IMR-90 (cell line): ENCODE measurements around the gene CDHR4. TPM values are rescaled to one million over a fixed set of nuclear protein-coding genes. Genes with fewer than 3 reads are reported as not detected.
A peak's percentile ranks its signal among the peaks of the same experiment; 100 is the strongest.

Experiments
- ATAC-seq: fragments of 200-7000 bp; cut with Tn5 transposase; 2 replicates; pipeline ENCODE4 v1.9.1; 2020; ENCODE audit warnings: low read depth, mild to moderate bottlenecking, moderate library complexity
- BruUV-seq: library from RNA; stranded (reverse); fragments of 400-500 nt; replicated peaks from 2 replicates; lab custom pipeline; 2021; lab: Mats Ljungman, UMichigan
- CTCF ChIA-PET: fragments of 300-600 bp; formaldehyde crosslinking; extraction: SDS; loops from one replicate; lab custom pipeline; 2021; ENCODE audit warnings: antibody characterized with exemption; lab: Yijun Ruan, JAX
- POLR2A ChIA-PET: fragments of 300-600 bp; sonication (Branson Sonifier 250); formaldehyde crosslinking; loops from one replicate; lab custom pipeline; 2022; ENCODE audit warnings: antibody characterized with exemption; ENCODE audit not compliant: unreplicated experiment; lab: Charles Lee
- DNase-seq: peaks from one replicate; pipeline ENCODE4 v3.0.0; 2013
- H2AFZ ChIP-seq: replicated peaks from 2 replicates; pipeline ENCODE3; 2013; ENCODE audit warnings: low read length, mild to moderate bottlenecking; ENCODE audit not compliant: poor library complexity
- H2AK5ac ChIP-seq: 2 replicates; pipeline ENCODE4 v1.6.1; 2013; ENCODE audit warnings: low read depth, low read length, inconsistent platforms
- H2AK9ac ChIP-seq: replicated peaks from 2 replicates; pipeline ENCODE3; 2013; ENCODE audit warnings: mild to moderate bottlenecking, low read depth, low read length, moderate library complexity; ENCODE audit not compliant: poor library complexity
- H2BK120ac ChIP-seq: 2 replicates; pipeline ENCODE4 v1.6.1; 2013; ENCODE audit warnings: low read depth, low read length, inconsistent platforms
- H2BK15ac ChIP-seq: 3 replicates; pipeline ENCODE4 v1.6.1; 2013; ENCODE audit warnings: low read depth, low read length, inconsistent platforms
- H2BK20ac ChIP-seq: 2 replicates; pipeline ENCODE4 v1.6.1; 2013; ENCODE audit warnings: low read depth, mild to moderate bottlenecking, inconsistent platforms, low read length, moderate library complexity
- H2BK5ac ChIP-seq: 2 replicates; pipeline ENCODE4 v1.6.1; 2013; ENCODE audit warnings: mild to moderate bottlenecking, low read depth, low read length, inconsistent platforms; ENCODE audit not compliant: poor library complexity, severe bottlenecking
- H3K14ac ChIP-seq: replicated peaks from 2 replicates; pipeline ENCODE4 v1.6.1; 2013; ENCODE audit warnings: low read depth, low read length, inconsistent platforms
- H3K18ac ChIP-seq: 2 replicates; pipeline ENCODE4 v1.6.1; 2013; ENCODE audit warnings: low read depth, low read length, control low read depth
- H3K23ac ChIP-seq: 2 replicates; pipeline ENCODE4 v1.6.1; 2013; ENCODE audit warnings: low read depth, low read length, inconsistent platforms
- H3K27ac ChIP-seq: 2 replicates; pipeline ENCODE4 v1.5.1; 2013; ENCODE audit warnings: mild to moderate bottlenecking, control low read depth, low read length; ENCODE audit not compliant: insufficient read depth
- H3K27me3 ChIP-seq: 2 replicates; pipeline ENCODE4 v1.6.1; 2013; ENCODE audit warnings: low read length; ENCODE audit not compliant: control insufficient read depth, insufficient read depth
- H3K36me3 ChIP-seq: 2 replicates; pipeline ENCODE4 v1.6.1; 2013; ENCODE audit warnings: low read length, mixed read lengths; ENCODE audit not compliant: control insufficient read depth, insufficient read depth
- H3K4ac ChIP-seq: 2 replicates; pipeline ENCODE4 v1.6.1; 2013; ENCODE audit warnings: low read depth, low read length, inconsistent platforms
- H3K4me1 ChIP-seq: 2 replicates; pipeline ENCODE4 v1.6.1; 2013; ENCODE audit warnings: low read length, mixed read lengths; ENCODE audit not compliant: control insufficient read depth, insufficient read depth
- H3K4me2 ChIP-seq: 2 replicates; pipeline ENCODE4 v1.6.1; 2013; ENCODE audit warnings: low read depth, mild to moderate bottlenecking, control low read depth, low read length, moderate library complexity
- H3K4me3 ChIP-seq: 2 replicates; pipeline ENCODE4 v1.5.1; 2013; ENCODE audit warnings: low read depth, mild to moderate bottlenecking, control low read depth, low read length, moderate library complexity; ENCODE audit not compliant: insufficient read depth
- H3K56ac ChIP-seq: 2 replicates; pipeline ENCODE4 v1.6.1; 2013; ENCODE audit warnings: low read length, inconsistent platforms; ENCODE audit not compliant: insufficient read depth; ENCODE audit errors: extremely low read depth
- H3K79me1 ChIP-seq, 2 experiments: 2 replicates each; pipeline ENCODE4 v1.6.1; 2013; ENCODE audit warnings: low read length in 2 of 2, inconsistent platforms in 1 of 2, low read depth in 1 of 2
- H3K9ac ChIP-seq: 2 replicates; pipeline ENCODE4 v1.6.1; 2013; ENCODE audit warnings: low read depth, low read length, control low read depth
- H3K9me1 ChIP-seq: 2 replicates; pipeline ENCODE4 v1.6.1; 2013; ENCODE audit warnings: low read length, inconsistent platforms; ENCODE audit not compliant: insufficient read depth
- H3K9me3 ChIP-seq: 2 replicates; pipeline ENCODE4 v1.6.1; 2013; ENCODE audit warnings: low read length; ENCODE audit not compliant: control insufficient read depth, insufficient read depth
- H4K20me1 ChIP-seq: 2 replicates; pipeline ENCODE4 v1.6.1; 2013; ENCODE audit warnings: low read length, inconsistent platforms; ENCODE audit not compliant: insufficient read depth
- H4K5ac ChIP-seq: 2 replicates; pipeline ENCODE4 v1.6.1; 2013; ENCODE audit warnings: mild to moderate bottlenecking, low read depth, low read length, control low read depth
- H4K8ac ChIP-seq, 2 experiments: 2 replicates each; pipeline ENCODE4 v1.6.1; 2013; ENCODE audit warnings: low read depth in 2 of 2, low read length in 2 of 2, control low read depth in 1 of 2, inconsistent platforms in 1 of 2
- H4K91ac ChIP-seq: 2 replicates; pipeline ENCODE4 v1.6.1; 2013; ENCODE audit warnings: low read depth, low read length, inconsistent platforms; ENCODE audit not compliant: insufficient read depth
- BHLHE40 ChIP-seq: fragments of 150-350 bp; IDR thresholded peaks from 2 replicates; pipeline ENCODE4 v1.6.1; 2016; ENCODE audit warnings: mild to moderate bottlenecking, low read depth, low read length
- CEBPB ChIP-seq: IDR thresholded peaks from 2 replicates; pipeline ENCODE4 v1.6.1; 2012; ENCODE audit warnings: low read depth, low read length, improper control_type of control experiment
- CHD1 ChIP-seq: IDR thresholded peaks from 2 replicates; pipeline ENCODE4 v1.6.1; 2012; ENCODE audit warnings: low read depth, low read length, improper control_type of control experiment
- CTCF ChIP-seq: conservative IDR thresholded peaks from 2 replicates; pipeline ENCODE4 v1.5.1; 2012; ENCODE audit warnings: mild to moderate bottlenecking, low read depth, low read length, improper control_type of control experiment
- FOS ChIP-seq: fragments of 150-350 bp; IDR thresholded peaks from 2 replicates; pipeline ENCODE4 v1.6.1; 2016; ENCODE audit warnings: low read depth, low read length
- MAZ ChIP-seq: IDR thresholded peaks from 2 replicates; pipeline ENCODE4 v1.6.1; 2012; ENCODE audit warnings: low read depth, mild to moderate bottlenecking, low read length, improper control_type of control experiment, moderate library complexity, borderline replicate concordance
- MXI1 ChIP-seq: IDR thresholded peaks from 2 replicates; pipeline ENCODE4 v1.6.1; 2012; ENCODE audit warnings: low read depth, mild to moderate bottlenecking, low read length, moderate library complexity, borderline replicate concordance
- NFE2L2 ChIP-seq: fragments of 150-350 bp; IDR thresholded peaks from 2 replicates; pipeline ENCODE4 v1.6.1; 2016; ENCODE audit warnings: low read depth, mild to moderate bottlenecking, low read length
- RAD21 ChIP-seq: IDR thresholded peaks from 2 replicates; pipeline ENCODE4 v1.6.1; 2012; ENCODE audit warnings: low read length, improper control_type of control experiment
- RCOR1 ChIP-seq: IDR thresholded peaks from 2 replicates; pipeline ENCODE4 v1.6.1; 2012; ENCODE audit warnings: mild to moderate bottlenecking, low read length, improper control_type of control experiment; ENCODE audit not compliant: insufficient replicate concordance
- RFX5 ChIP-seq: IDR thresholded peaks from 2 replicates; pipeline ENCODE4 v1.8.0; 2012; ENCODE audit warnings: low read depth, mild to moderate bottlenecking, low read length, moderate library complexity
- SMC3 ChIP-seq: fragments of 150-350 bp; IDR thresholded peaks from 2 replicates; pipeline ENCODE4 v1.6.1; 2016; ENCODE audit warnings: low read depth, mild to moderate bottlenecking, antibody characterized with exemption, low read length, moderate library complexity
- WGBS, 2 experiments: methylation state at CpG; one replicate each; pipeline versions ENCODE4 v1.1.5 to v1.1.7; 2013; ENCODE audit warnings: missing lambda C conversion rate in 2 of 2; ENCODE audit not compliant: insufficient read length in 1 of 2; ENCODE audit errors: extremely low coverage in 2 of 2; 5-methylcytosine and 5-hydroxymethylcytosine counted together
- dilution Hi-C: fragments of 300-500 bp; cut with HindIII; formaldehyde crosslinking; loops from one replicate; pipeline ENCODE4 v1.14.3; 2018; ENCODE audit warnings: low sequenced_read_pairs; ENCODE audit not compliant: unreplicated experiment
- in situ Hi-C: fragments of 300-500 bp; cut with MboI; formaldehyde crosslinking; loops from 3 replicates; pipeline ENCODE4 v1.14.3; 2019; ENCODE audit warnings: low sequenced_read_pairs, inconsistent platforms, mixed read lengths
- intact Hi-C: fragments of 100-400 bp; cut with micrococcal nuclease; formaldehyde crosslinking; loops from 2 replicates; pipeline ENCODE4 v1.10.0; 2022
- polyA plus RNA-seq, 3 experiments: library from polyadenylated mRNA; depleted of rRNA; stranded (reverse); fragments of >200 nt; gene quantifications; 2 replicates each; pipeline ENCODE4 v1.2.3, GENCODE V29; 2012; ENCODE audit warnings: low replicate concordance in 1 of 3
- total RNA-seq: library from RNA; depleted of rRNA; stranded (reverse); fragments of >200 nt; gene quantifications from 2 replicates; pipeline ENCODE4 v1.2.3, GENCODE V29; 2012
- TF ChIP-seq, protein P1 (sequence below): fragments of 150-350 bp; IDR thresholded peaks from 2 replicates; pipeline ENCODE4 v1.6.1; 2017; ENCODE audit warnings: mild to moderate bottlenecking, antibody characterized with exemption, low read length, low read depth
- TF ChIP-seq, protein P2 (sequence below): fragments of 150-350 bp; IDR thresholded peaks from 2 replicates; pipeline ENCODE4 v1.6.1; 2016; ENCODE audit warnings: low read depth, mild to moderate bottlenecking, low read length, moderate library complexity, borderline replicate concordance

Gene CDHR4
- total and polyA plus RNA-seq, 2 of the 4 experiments (the other 2 are of a cell fraction) = not detected

- WGBS, 2 experiments = 100% methylated on average over 3 of the region's 5 CpGs; no CpG with 5 or more reads in 1 of the 2 experiments
- no peaks in the 10 kb centered on the region for H3K9me3 ChIP-seq
- H4K20me1 ChIP-seq = peaks cover 6% of the 10 kb centered on the region; the same call in 1 of the 2 replicates
- peak overlapping the region; percentile 92 to 99; a peak in 3 of 4 replicates for H4K8ac ChIP-seq
- dilution Hi-C loops (no loop called here), intact Hi-C loops (no loop called here), in situ Hi-C loops (no loop called here)
- H3K56ac ChIP-seq = no peak overlapping the region
- H3K4me3 ChIP-seq = no peak overlapping the region
- H2AFZ ChIP-seq = no peak overlapping the region
- H2AK5ac ChIP-seq = 0 out of 2 replicates have a peak overlapping the region, but pooled peaks have one; percentile 84
- peak overlapping the region; percentile 92; the same call in 1 of the 2 replicates for H4K5ac ChIP-seq
- no peak overlapping the region for H2BK15ac ChIP-seq
- H3K27ac ChIP-seq = no peak overlapping the region
- peaks cover 5% of the 10 kb centered on the region; the same call in 1 of the 2 replicates for H3K36me3 ChIP-seq
- no TSS peak for BruUV-seq
- H3K9ac ChIP-seq = no peak overlapping the region
- H4K91ac ChIP-seq = no peak overlapping the region
- H3K9me1 ChIP-seq = peaks cover 5% of the 10 kb centered on the region
- ATAC-seq (no peak), DNase-seq (no peak)
- CTCF ChIA-PET = no interaction called here
- TF ChIP-seq, protein P1, sequence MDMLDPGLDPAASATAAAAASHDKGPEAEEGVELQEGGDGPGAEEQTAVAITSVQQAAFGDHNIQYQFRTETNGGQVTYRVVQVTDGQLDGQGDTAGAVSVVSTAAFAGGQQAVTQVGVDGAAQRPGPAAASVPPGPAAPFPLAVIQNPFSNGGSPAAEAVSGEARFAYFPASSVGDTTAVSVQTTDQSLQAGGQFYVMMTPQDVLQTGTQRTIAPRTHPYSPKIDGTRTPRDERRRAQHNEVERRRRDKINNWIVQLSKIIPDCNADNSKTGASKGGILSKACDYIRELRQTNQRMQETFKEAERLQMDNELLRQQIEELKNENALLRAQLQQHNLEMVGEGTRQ = no peak
- TF ChIP-seq CEBPB (no peak), MXI1 (no peak), MAZ (no peak), RCOR1 (no peak), CTCF (no peak), CHD1 (no peak), RFX5 (no peak), FOS (no peak), NFE2L2 (no peak), BHLHE40 (no peak), RAD21 (no peak), SMC3 (no peak)
- TF ChIP-seq, protein P2, sequence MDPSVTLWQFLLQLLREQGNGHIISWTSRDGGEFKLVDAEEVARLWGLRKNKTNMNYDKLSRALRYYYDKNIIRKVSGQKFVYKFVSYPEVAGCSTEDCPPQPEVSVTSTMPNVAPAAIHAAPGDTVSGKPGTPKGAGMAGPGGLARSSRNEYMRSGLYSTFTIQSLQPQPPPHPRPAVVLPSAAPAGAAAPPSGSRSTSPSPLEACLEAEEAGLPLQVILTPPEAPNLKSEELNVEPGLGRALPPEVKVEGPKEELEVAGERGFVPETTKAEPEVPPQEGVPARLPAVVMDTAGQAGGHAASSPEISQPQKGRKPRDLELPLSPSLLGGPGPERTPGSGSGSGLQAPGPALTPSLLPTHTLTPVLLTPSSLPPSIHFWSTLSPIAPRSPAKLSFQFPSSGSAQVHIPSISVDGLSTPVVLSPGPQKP = no peak
- POLR2A ChIA-PET = no interaction called here
- no peak overlapping the region for H3K18ac ChIP-seq
- no peak overlapping the region for H3K4ac ChIP-seq
- H3K27me3 ChIP-seq = peaks cover 3% of the 10 kb centered on the region; the same call in 1 of the 2 replicates
- peaks cover 7% of the 10 kb centered on the region for H3K4me1 ChIP-seq
- no peak overlapping the region for H2AK9ac ChIP-seq
- H3K23ac ChIP-seq = no peak overlapping the region
- peaks cover 4 to 36% of the 10 kb centered on the region in 2 experiments for H3K79me1 ChIP-seq
- H2BK120ac ChIP-seq = no peak overlapping the region
- no peak overlapping the region for H2BK20ac ChIP-seq
- no peak overlapping the region for H3K14ac ChIP-seq
- H2BK5ac ChIP-seq = no peak overlapping the region
- H3K4me2 ChIP-seq = no peak overlapping the region
These were observed 12.1 kb downstream of the CDHR4 start for GRCh38 chr3:49787536-49787935.
